Keratinocyte (primary cell): Measurements from ENCODE around the gene SLC35A2. TPM values are rescaled to one million over a fixed set of nuclear protein-coding genes. Genes with fewer than 3 reads are reported as not detected.

ENCODE experiments used
- DNase-seq: peaks from one replicate; pipeline ENCODE4 v3.0.0-alpha.2; 2011; ENCODE audit warnings: low read depth, missing footprints, low spot score
- FAIRE-seq: peaks from 2 replicates; lab custom pipeline; 2011; peaks lifted over from hg19 to GRCh38; lab: Jason Lieb, UNC
- H2AFZ ChIP-seq: 2 replicates; pipeline ENCODE4 v1.6.0; 2012; ENCODE audit warnings: low read length, control low read depth, inconsistent platforms; ENCODE audit not compliant: control insufficient read depth
- H3K27ac ChIP-seq: 2 replicates; pipeline ENCODE4 v1.5.1; 2011; ENCODE audit warnings: low read length; ENCODE audit not compliant: control insufficient read depth, insufficient read depth
- H3K27me3 ChIP-seq: 3 replicates; pipeline ENCODE4 v1.6.0; 2011; ENCODE audit warnings: low read length; ENCODE audit not compliant: control insufficient read depth, insufficient read depth; ENCODE audit errors: extremely low read depth
- H3K36me3 ChIP-seq, 2 experiments: 2 replicates in 1 of 2; 3 replicates in 1 of 2; pipeline ENCODE4 v1.5.1; 2011; ENCODE audit warnings: low read length in 2 of 2, mild to moderate bottlenecking in 1 of 2; ENCODE audit not compliant: control insufficient read depth in 2 of 2, insufficient read depth in 2 of 2; ENCODE audit errors: extremely low read depth in 1 of 2
- H3K4me1 ChIP-seq: 3 replicates; pipeline ENCODE4 v1.5.1; 2011; ENCODE audit warnings: low read length; ENCODE audit not compliant: control insufficient read depth, insufficient read depth; ENCODE audit errors: extremely low read depth
- H3K4me2 ChIP-seq: 3 replicates; pipeline ENCODE4 v1.6.0; 2011; ENCODE audit warnings: low read depth, low read length; ENCODE audit not compliant: control insufficient read depth, insufficient read depth; ENCODE audit errors: extremely low read depth
- H3K4me3 ChIP-seq, 3 experiments: fragments of 200-600 bp in 1 of 3; sonication (generic) in 1 of 3; 2 replicates in 2 of 3; 3 replicates in 1 of 3; pipeline ENCODE4 v1.5.1; 2011 to 2016; ENCODE audit warnings: low read length in 3 of 3, mild to moderate bottlenecking in 3 of 3, control low read depth in 2 of 3, inconsistent platforms in 1 of 3, low read depth in 1 of 3, mixed read lengths in 1 of 3, mixed run types in 1 of 3, moderate library complexity in 1 of 3; ENCODE audit not compliant: control insufficient read depth in 2 of 3, insufficient read depth in 2 of 3; ENCODE audit errors: extremely low read depth in 1 of 3
- H3K79me2 ChIP-seq: 2 replicates; pipeline ENCODE4 v1.6.0; 2012; ENCODE audit warnings: low read length; ENCODE audit not compliant: control insufficient read depth, insufficient read depth
- H3K9ac ChIP-seq: 3 replicates; pipeline ENCODE4 v1.6.0; 2011; ENCODE audit warnings: low read length; ENCODE audit not compliant: control insufficient read depth, insufficient read depth; ENCODE audit errors: extremely low read depth
- H3K9me1 ChIP-seq: 3 replicates; pipeline ENCODE4 v1.6.0; 2011; ENCODE audit warnings: low read length; ENCODE audit not compliant: control insufficient read depth, insufficient read depth; ENCODE audit errors: extremely low read depth
- H3K9me3 ChIP-seq: 2 replicates; pipeline ENCODE4 v1.5.1; 2012; ENCODE audit warnings: low read depth, low read length; ENCODE audit not compliant: control insufficient read depth
- H4K20me1 ChIP-seq: 3 replicates; pipeline ENCODE4 v1.6.0; 2011; ENCODE audit warnings: low read length; ENCODE audit not compliant: control insufficient read depth, insufficient read depth; ENCODE audit errors: extremely low read depth
- CTCF ChIP-seq, 3 experiments: IDR thresholded peaks in 1 of 3; conservative IDR thresholded peaks in 1 of 3; optimal IDR thresholded peaks in 1 of 3; 2 replicates in 2 of 3; 3 replicates in 1 of 3; pipeline versions ENCODE3 to v1.5.1; 2011; ENCODE audit warnings: low read length in 3 of 3, mild to moderate bottlenecking in 3 of 3, moderate library complexity in 2 of 3, control low read depth in 1 of 3, inconsistent platforms in 1 of 3; ENCODE audit not compliant: insufficient read depth in 2 of 3; ENCODE audit errors: extremely low read depth in 1 of 3
- EZH2 ChIP-seq: IDR thresholded peaks from one replicate; pipeline ENCODE4 v1.6.1; 2012; ENCODE audit warnings: inconsistent platforms, mild to moderate bottlenecking, low read length, moderate library complexity
- dilution Hi-C: fragments of 300-500 bp; cut with MboI; formaldehyde crosslinking; loops from one replicate; pipeline ENCODE4 v1.7.0; 2020; ENCODE audit warnings: low sequenced_read_pairs; ENCODE audit not compliant: extremely low pct_ligation_motif_present
- polyA plus RNA-seq, 5 experiments: library from polyadenylated mRNA; depleted of rRNA in 3 of 5; stranded (reverse) in 3 of 5; stranded (forward) in 1 of 5; unstranded in 1 of 5; fragments of >200 nt; gene quantifications; 1 replicate in 1 of 5; 2 replicates in 3 of 5; 3 replicates in 1 of 5; pipeline versions ENCODE4 v1.2.1 to v1.2.3, GENCODE V29; 2011 to 2012; ENCODE audit warnings: missing spikeins in 2 of 5, low read depth in 1 of 5, low replicate concordance in 1 of 5

SLC35A2 gene
- polyA plus RNA-seq, 1 donor (not counting 4 experiments of a cell fraction or from before 2014, with no cell fraction given) = 39.4 TPM

- no peaks in the 10 kb centered on the region for H3K27me3 ChIP-seq
- no peak for TF ChIP-seq EZH2
- no peak for TF ChIP-seq CTCF (optimal IDR thresholded peaks at IDR 0.05 in 1 of 3, IDR thresholded peaks at IDR 0.05 in 1 of 3, conservative IDR thresholded peaks at IDR 0.05 in 1 of 3; ENCODE audit: extremely low read depth in 1 of 3, insufficient read depth in 2 of 3, low read length in 3 of 3)
- H3K9me3 ChIP-seq = peaks cover 2% of the 10 kb centered on the region
- H3K4me1 ChIP-seq = peaks cover 8% of the 10 kb centered on the region
- H4K20me1 ChIP-seq = no peaks in the 10 kb centered on the region
- no peak overlapping the region for H3K4me2 ChIP-seq
- H3K9me1 ChIP-seq = no peaks in the 10 kb centered on the region
- no peak for FAIRE-seq
- DNase-seq = no peak
- H3K36me3 ChIP-seq = peaks cover 4 to 7% of the 10 kb centered on the region in 2 experiments
- no peak overlapping the region for H3K27ac ChIP-seq
- dilution Hi-C loops = no loop called here
- H3K79me2 ChIP-seq = no peaks in the 10 kb centered on the region
- H3K9ac ChIP-seq = no peak overlapping the region
- H3K4me3 ChIP-seq = no peak overlapping the region
- H2AFZ ChIP-seq = no peak overlapping the region
Measured at GRCh38 chrX:48923771-48924170, 12.3 kb upstream of the SLC35A2 start.

DNA sequence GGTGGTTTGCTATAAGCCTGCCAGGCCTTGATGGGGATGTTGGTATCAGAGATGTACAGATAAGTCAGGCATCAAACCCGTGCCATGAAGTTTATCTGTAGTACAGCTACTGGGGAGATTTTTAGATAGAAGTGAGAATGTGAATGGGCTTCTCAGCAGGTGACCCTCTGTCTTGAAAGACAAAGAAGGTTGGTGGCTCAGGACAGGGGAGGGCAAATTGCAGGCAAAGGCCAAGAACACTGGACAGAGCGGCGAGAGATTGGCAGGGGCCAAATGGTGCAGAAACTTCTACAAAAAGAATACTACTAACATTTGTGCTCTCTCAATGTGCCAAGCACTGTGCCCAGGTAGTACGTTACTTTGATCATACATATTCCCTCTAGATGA, 9.3 kb upstream of the SLC35A2 start:
- DNase-seq = no peak
- Histone ChIP-seq H3K4me3 (no peak overlapping the region), H4K20me1 (no peaks in the 10 kb centered on the region), H3K79me2 (peaks cover 14% of the 10 kb centered on the region), H3K36me3 (peaks cover 4 to 7% of the 10 kb centered on the region in 2 experiments), H2AFZ (no peak overlapping the region), H3K27me3 (no peaks in the 10 kb centered on the region), H3K9me3 (peaks cover 2% of the 10 kb centered on the region), H3K4me1 (peaks cover 14% of the 10 kb centered on the region), H3K4me2 (no peak overlapping the region), H3K9me1 (no peaks in the 10 kb centered on the region), H3K9ac (no peak overlapping the region), H3K27ac (no peak overlapping the region)
- FAIRE-seq = no peak
- TF ChIP-seq EZH2 (no peak), CTCF (optimal IDR thresholded peaks at IDR 0.05 in 1 of 3, IDR thresholded peaks at IDR 0.05 in 1 of 3, conservative IDR thresholded peaks at IDR 0.05 in 1 of 3; ENCODE audit: extremely low read depth in 1 of 3, insufficient read depth in 2 of 3, low read length in 3 of 3) (no peak)
- dilution Hi-C loops = no loop called here
